K562 (cell line): Measurements from ENCODE around the gene ZNF584. TPM values are rescaled to one million over a fixed set of nuclear protein-coding genes. Genes with fewer than 3 reads are reported as not detected.

Source experiments
- ARID4B ChIP-seq: sonication (generic); formaldehyde crosslinking; IDR thresholded peaks from 2 replicates; pipeline ENCODE4 v1.8.0; 2022; ENCODE audit warnings: mild to moderate bottlenecking, missing genetic modification reagents
- CREBBP ChIP-seq: IDR thresholded peaks from one replicate; pipeline ENCODE4 v1.6.1; 2012; ENCODE audit warnings: low read depth, mild to moderate bottlenecking, control low read depth, inconsistent platforms, low read length
- EP300 ChIP-seq: IDR thresholded peaks from 2 replicates; pipeline ENCODE4 v1.6.1; 2012; ENCODE audit warnings: low read length, improper control_type of control experiment
- FOXM1 ChIP-seq, 2 experiments: fragments of 450-650 bp in 1 of 2; sonication (generic) in 1 of 2; formaldehyde crosslinking in 1 of 2; IDR thresholded peaks; 2 replicates each; pipeline versions ENCODE4 v1.6.1 to v1.9.0; 2017 to 2022; ENCODE audit warnings: low read depth in 2 of 2, mild to moderate bottlenecking in 2 of 2, missing genetic modification reagents in 1 of 2, moderate library complexity in 1 of 2
- HOMEZ ChIP-seq: fragments of 250-450 bp; sonication (Bioruptor Pico); IDR thresholded peaks from 2 replicates; pipeline ENCODE4 v1.4.0; 2020; ENCODE audit warnings: mild to moderate bottlenecking, moderate library complexity
- MAFF ChIP-seq: IDR thresholded peaks from 2 replicates; pipeline ENCODE4 v1.6.1; 2012; ENCODE audit warnings: low read length, improper control_type of control experiment
- MAZ ChIP-seq, 2 experiments: fragments of 450-650 bp in 1 of 2; sonication (generic) in 1 of 2; formaldehyde crosslinking; IDR thresholded peaks in 1 of 2; conservative IDR thresholded peaks in 1 of 2; 2 replicates each; pipeline versions ENCODE4 v1.4.0 to v1.5.0; 2020; ENCODE audit warnings: mild to moderate bottlenecking in 1 of 2, missing genetic modification reagents in 1 of 2
- MCM5 ChIP-seq: fragments of 450-650 bp; IDR thresholded peaks from 2 replicates; pipeline ENCODE4 v1.6.1; 2016; ENCODE audit warnings: low read depth
- NELFE ChIP-seq: IDR thresholded peaks from 2 replicates; pipeline ENCODE4 v1.6.1; 2011; ENCODE audit warnings: mild to moderate bottlenecking; ENCODE audit not compliant: insufficient read depth, insufficient read length
- NR3C1 ChIP-seq: sonication (generic); formaldehyde crosslinking; IDR thresholded peaks from 2 replicates; pipeline ENCODE4 v1.8.1; 2022; ENCODE audit warnings: missing genetic modification reagents
- PCBP1 ChIP-seq: fragments of 200-400 bp; formaldehyde crosslinking; IDR thresholded peaks from 2 replicates; pipeline ENCODE4 v1.6.1; 2018; ENCODE audit warnings: mild to moderate bottlenecking, low read depth, low read length; ENCODE audit not compliant: poor library complexity, severe bottlenecking
- POLR2G ChIP-seq: fragments of 200-400 bp; formaldehyde crosslinking; IDR thresholded peaks from 2 replicates; pipeline ENCODE4 v1.6.1; 2017; ENCODE audit warnings: low read depth, mild to moderate bottlenecking, antibody characterized with exemption, low read length, moderate library complexity
- POLR2H ChIP-seq: IDR thresholded peaks from 2 replicates; pipeline ENCODE4 v1.6.1; 2016; ENCODE audit warnings: missing genetic modification characterization, low read depth, mild to moderate bottlenecking, control low read depth, missing compliant biosample characterization, moderate library complexity
- SAFB ChIP-seq: fragments of 200-400 bp; formaldehyde crosslinking; IDR thresholded peaks from 2 replicates; pipeline ENCODE4 v1.6.1; 2017; ENCODE audit warnings: low read depth, low read length, borderline replicate concordance
- STAG1 ChIP-seq: sonication (generic); formaldehyde crosslinking; IDR thresholded peaks from 2 replicates; pipeline ENCODE4 v1.5.0; 2020; ENCODE audit warnings: missing genetic modification reagents, borderline replicate concordance
- ZKSCAN8 ChIP-seq: fragments of 200-800 bp; sonication (Bioruptor generic); IDR thresholded peaks from 2 replicates; pipeline ENCODE4 v1.6.1; 2016; ENCODE audit warnings: missing genetic modification characterization, missing compliant biosample characterization
- ZNF280B ChIP-seq: fragments of 250-450 bp; sonication (Bioruptor Pico); IDR thresholded peaks from 2 replicates; pipeline ENCODE4 v1.5.1; 2021; ENCODE audit warnings: mild to moderate bottlenecking
- ZNF511 ChIP-seq: sonication (generic); formaldehyde crosslinking; IDR thresholded peaks from 2 replicates; pipeline ENCODE4 v1.8.0; 2022; ENCODE audit warnings: mild to moderate bottlenecking, missing genetic modification reagents
- polyA plus RNA-seq, 8 experiments: library from polyadenylated mRNA; depleted of rRNA in 4 of 8; stranded (reverse) in 5 of 8; unstranded in 3 of 8; fragments of >200 nt; fragmentation: Nextera tagmentation in 2 of 8; fragmentation: Illumina TruSeq in 1 of 8; extraction: Ambion mirVana in 2 of 8; extraction: Trizol in 1 of 8; gene quantifications; 2 replicates each; pipeline versions ENCODE4 v1.2.1 to v1.2.3, GENCODE V29; 2011 to 2014; ENCODE audit warnings: inconsistent platforms in 1 of 8, missing spikeins in 1 of 8
- total RNA-seq, 7 experiments: library from RNA; depleted of rRNA in 6 of 7; stranded (reverse); fragments of >200 nt in 6 of 7; fragmentation: Illumina TruSeq in 2 of 7; extraction: Trizol in 2 of 7; gene quantifications; 2 replicates each; pipeline versions ENCODE4 v1.2.1 to v1.2.3, GENCODE V29; 2011 to 2021; ENCODE audit warnings: low replicate concordance in 1 of 7

The ZNF584 gene
- total and polyA plus RNA-seq, 9 of the 15 experiments (the other 6 are each of a cell fraction or from before 2014, with no cell fraction given): 5.8 to 43.4 (median 24.6) TPM

- TF ChIP-seq ARID4B: 0 out of 2 replicates have a peak, but pooled peaks have one; percentile 5
- TF ChIP-seq MCM5: no peak
- peak; percentile 4 for TF ChIP-seq PCBP1
- no peak for TF ChIP-seq MAFF
- no peak for TF ChIP-seq FOXM1 (IDR thresholded peaks at IDR 0.05; ENCODE audit: low read depth)
- no peak for TF ChIP-seq FOXM1 (CRISPR knock-in tag; IDR thresholded peaks at IDR 0.05; ENCODE audit: low read depth)
- no peak for TF ChIP-seq POLR2H (tag)
- TF ChIP-seq SAFB: no peak; the same call in 1 of the 2 replicates
- no peak; a peak in 1 of 4 replicates for TF ChIP-seq MAZ (CRISPR knock-in tag; conservative IDR thresholded peaks at IDR 0.05 in 1 of 2, IDR thresholded peaks at IDR 0.05 in 1 of 2)
- no peak for TF ChIP-seq NELFE
- no peak for TF ChIP-seq ZNF511 (CRISPR knock-in tag)
- TF ChIP-seq POLR2G: peak; percentile 43
- no peak for TF ChIP-seq ZNF280B (CRISPR knock-in tag)
- no peak for TF ChIP-seq CREBBP
- TF ChIP-seq ZKSCAN8 (CRISPR knock-in tag): no peak
- no peak for TF ChIP-seq HOMEZ (CRISPR knock-in tag)
- TF ChIP-seq NR3C1 (CRISPR knock-in tag): no peak
- no peak for TF ChIP-seq EP300
- 0 out of 2 replicates have a peak, but pooled peaks have one; percentile 34 for TF ChIP-seq STAG1 (CRISPR knock-in tag)
These were observed 751 bp downstream of the ZNF584 start (continued) for GRCh38 chr19:58409010-58409790.
